ENCODE data around the gene INTS3.
A peak's percentile ranks its signal among the peaks of the same experiment; 100 is the strongest.
"Not testable (repeated sequence)": the region's sequence is repeated elsewhere in the genome, so short reads cannot be mapped to it uniquely, and the experiment has no call there.

The INTS3 gene

GRCh38 chr1:153752072-153752471 is 24.2 kb downstream of the INTS3 start:
- DNase-seq (ENCODE audit: low read depth in 2 of 2), result no peak

- no peak for DNase-seq (ENCODE audit: low read depth in 2 of 2)
These were observed 24.8 kb downstream of the INTS3 start for GRCh38 chr1:153752571-153753195.

GRCh38 chr1:153754266-153754665 is 26.4 kb downstream of the INTS3 start:
- DNase-seq (ENCODE audit: low read depth in 2 of 2), result no peak

- no peak for DNase-seq (ENCODE audit: low read depth in 2 of 2)
These were observed 32.6 kb downstream of the INTS3 start for GRCh38 chr1:153760440-153760839.

GRCh38 chr1:153763365-153764225 is 35.7 kb downstream of the INTS3 start:
- DNase-seq (ENCODE audit: low read depth in 2 of 2), result no peak

- no peak for DNase-seq (ENCODE audit: low read depth in 2 of 2)
These were observed 36.5 kb downstream of the INTS3 start for GRCh38 chr1:153764310-153764709.

- DNase-seq (ENCODE audit: low read depth in 2 of 2), result not testable (repeated sequence)
These were observed 38.8 kb downstream of the INTS3 start for GRCh38 chr1:153766663-153767062.

GRCh38 chr1:153767519-153767918 is 39.7 kb downstream of the INTS3 start:
- DNase-seq (ENCODE audit: low read depth in 2 of 2), result no peak

GRCh38 chr1:153768316-153769181 is 40.7 kb downstream of the INTS3 start:
- DNase-seq (ENCODE audit: low read depth in 2 of 2), result no peak

GRCh38 chr1:153769221-153769620 is 41.4 kb downstream of the INTS3 start:
- no peak for DNase-seq (ENCODE audit: low read depth in 2 of 2)

GRCh38 chr1:153770797-153771196 is 42.9 kb downstream of the INTS3 start:
- DNase-seq (ENCODE audit: low read depth in 2 of 2), result no peak

GRCh38 chr1:153771261-153771660 is 43.4 kb downstream of the INTS3 start:
- DNase-seq (ENCODE audit: low read depth in 2 of 2), result no peak

GRCh38 chr1:153771841-153772593 is 44.2 kb downstream of the INTS3 start:
- DNase-seq (ENCODE audit: low read depth in 2 of 2), result no peak

GRCh38 chr1:153773096-153773921 is 45.5 kb downstream of the INTS3 start:
- no peak for DNase-seq (ENCODE audit: low read depth in 2 of 2)

- DNase-seq (ENCODE audit: low read depth in 2 of 2), result no peak
These were observed 46.3 kb downstream of the INTS3 start for GRCh38 chr1:153774026-153774595.

GRCh38 chr1:153774780-153775457 is 47.1 kb downstream of the INTS3 start, which contains the start of gene SLC27A3:
SLC27A3 (plus strand) TSS chr1:153775407; CDS start chr1:153775498, 91 bp downstream.
- peak in 1 of 2 donors; percentile 33 for DNase-seq (ENCODE audit: low read depth in 2 of 2)

- DNase-seq (ENCODE audit: low read depth in 2 of 2), result peak in 1 of 2 donors; percentile 56
These were observed 47.8 kb downstream of the INTS3 start for GRCh38 chr1:153775458-153776327.

- DNase-seq (ENCODE audit: low read depth in 2 of 2), result no peak
These were observed 48.5 kb downstream of the INTS3 start for GRCh38 chr1:153776352-153776751.
